Measurements from ENCODE around the gene PDSS2.
A peak's percentile ranks its signal among the peaks of the same experiment; 100 is the strongest.

Gene PDSS2

DNA sequence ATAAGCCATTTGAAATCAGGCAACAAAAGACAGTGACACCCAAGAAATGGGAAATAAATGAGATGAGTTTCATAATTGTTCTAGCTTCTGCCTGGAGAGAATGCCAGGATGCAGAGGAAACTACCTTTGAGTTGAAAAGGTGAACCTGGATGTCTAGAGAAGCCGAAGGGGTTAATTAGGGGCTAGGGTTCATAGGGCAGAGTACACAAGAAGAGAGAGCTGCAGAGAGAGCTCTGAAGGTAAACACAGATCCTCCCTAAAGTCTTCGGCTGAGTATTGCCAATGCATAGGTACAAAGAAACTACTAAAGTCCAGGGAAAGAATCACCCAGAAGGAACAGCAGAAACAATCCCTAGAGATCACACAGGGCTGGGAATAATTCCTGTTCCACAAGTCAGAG lies 224.4 kb downstream of the PDSS2 start:
- ATAC-seq (no peak), DNase-seq (ENCODE audit: low spot score in 2 of 2) (no peak)
- H3K4me1 Mint-ChIP-seq: no peaks in the 10 kb centered on the region
- no peak overlapping the region for H3K4me3 Mint-ChIP-seq
- H3K27ac Mint-ChIP-seq: no peak overlapping the region
- peaks cover 7% of the 10 kb centered on the region for H3K9me3 Mint-ChIP-seq
- H3K36me3 Mint-ChIP-seq: peaks cover 6% of the 10 kb centered on the region

GRCh38 chr6:107231243-107231642 lies 228.1 kb downstream of the PDSS2 start:
- H3K4me3 Mint-ChIP-seq: no peak overlapping the region
- H3K4me1 Mint-ChIP-seq: no peaks in the 10 kb centered on the region
- peaks cover 7% of the 10 kb centered on the region for H3K9me3 Mint-ChIP-seq
- H3K27ac Mint-ChIP-seq: no peak overlapping the region
- ATAC-seq (no peak), DNase-seq (ENCODE audit: low spot score in 2 of 2) (no peak)
- H3K36me3 Mint-ChIP-seq: no peaks in the 10 kb centered on the region

GRCh38 chr6:107230448-107230847 lies 228.9 kb downstream of the PDSS2 start:
- Mint-ChIP-seq H3K4me1 (no peaks in the 10 kb centered on the region), H3K36me3 (no peaks in the 10 kb centered on the region), H3K4me3 (no peak overlapping the region), H3K9me3 (peaks cover under 1% of the 10 kb centered on the region), H3K27ac (peak overlapping the region; percentile 7)
- no peak for DNase-seq (ENCODE audit: low spot score in 2 of 2)
- ATAC-seq: no peak

- no peaks in the 10 kb centered on the region for H3K4me1 Mint-ChIP-seq
- H3K36me3 Mint-ChIP-seq: no peaks in the 10 kb centered on the region
- DNase-seq (ENCODE audit: low spot score in 2 of 2) (no peak), ATAC-seq (no peak)
- no peak overlapping the region for H3K4me3 Mint-ChIP-seq
- H3K27ac Mint-ChIP-seq: peak overlapping the region; percentile 7
- H3K9me3 Mint-ChIP-seq: no peaks in the 10 kb centered on the region
Observed at GRCh38 chr6:107230024-107230423, 229.3 kb downstream of the PDSS2 start.

DNA sequence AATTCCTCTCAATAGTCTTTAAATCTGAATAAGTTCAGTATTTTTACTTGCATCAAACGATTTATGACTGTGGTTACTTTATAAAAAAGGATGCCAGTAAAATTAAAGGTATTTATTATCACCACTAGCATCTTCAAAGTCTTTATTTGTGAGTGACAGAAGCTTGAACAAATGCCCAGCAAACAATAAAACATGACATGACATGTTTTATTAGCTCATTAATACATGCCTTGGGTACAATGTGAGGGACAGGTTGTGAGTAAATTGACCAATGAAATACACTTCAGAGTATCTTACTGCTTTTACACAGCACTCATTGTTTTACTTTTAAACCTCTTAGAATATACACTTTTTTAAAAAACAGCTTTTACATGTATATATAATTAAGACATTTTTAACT lies 230.6 kb downstream of the PDSS2 start:
- DNase-seq (ENCODE audit: low spot score in 2 of 2) (no peak), ATAC-seq (no peak)
- Mint-ChIP-seq H3K4me3 (no peak overlapping the region), H3K36me3 (no peaks in the 10 kb centered on the region), H3K9me3 (no peaks in the 10 kb centered on the region), H3K27ac (no peak overlapping the region), H3K4me1 (no peaks in the 10 kb centered on the region)

- ATAC-seq (no peak), DNase-seq (ENCODE audit: low spot score in 2 of 2) (no peak)
- Mint-ChIP-seq H3K4me1 (no peaks in the 10 kb centered on the region), H3K36me3 (no peaks in the 10 kb centered on the region), H3K4me3 (no peak overlapping the region), H3K27ac (no peak overlapping the region), H3K9me3 (no peaks in the 10 kb centered on the region)
Observed at GRCh38 chr6:107221519-107221918, 237.8 kb downstream of the PDSS2 start.

DNA sequence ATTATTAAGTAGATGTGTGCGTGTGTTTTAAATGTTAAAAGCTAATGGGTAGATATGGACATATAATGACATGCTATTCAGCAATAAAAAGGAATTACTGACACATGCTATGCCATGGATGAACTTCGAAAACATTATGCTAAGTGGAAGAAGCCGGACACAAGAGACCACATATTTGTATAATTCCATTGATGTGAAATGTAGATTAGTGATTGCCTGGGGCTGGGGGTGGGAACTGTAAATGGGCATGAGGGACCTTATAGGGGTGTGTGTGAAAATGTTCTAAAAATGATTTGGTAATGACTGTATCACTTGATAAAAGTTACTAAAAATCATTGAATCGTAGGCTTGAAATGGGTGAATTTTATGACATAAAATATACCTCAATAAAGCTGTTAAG lies 239.5 kb downstream of the PDSS2 start:
- Mint-ChIP-seq H3K4me3 (no peak overlapping the region), H3K36me3 (no peaks in the 10 kb centered on the region), H3K9me3 (no peaks in the 10 kb centered on the region), H3K4me1 (no peaks in the 10 kb centered on the region), H3K27ac (no peak overlapping the region)
- ATAC-seq (no peak), DNase-seq (ENCODE audit: low spot score in 2 of 2) (no peak)

GRCh38 chr6:107218142-107218541 lies 241.2 kb downstream of the PDSS2 start:
- no peak overlapping the region for H3K27ac Mint-ChIP-seq
- no peaks in the 10 kb centered on the region for H3K36me3 Mint-ChIP-seq
- H3K4me3 Mint-ChIP-seq: no peak overlapping the region
- no peaks in the 10 kb centered on the region for H3K9me3 Mint-ChIP-seq
- ATAC-seq (no peak), DNase-seq (ENCODE audit: low spot score in 2 of 2) (no peak)
- no peaks in the 10 kb centered on the region for H3K4me1 Mint-ChIP-seq

DNA sequence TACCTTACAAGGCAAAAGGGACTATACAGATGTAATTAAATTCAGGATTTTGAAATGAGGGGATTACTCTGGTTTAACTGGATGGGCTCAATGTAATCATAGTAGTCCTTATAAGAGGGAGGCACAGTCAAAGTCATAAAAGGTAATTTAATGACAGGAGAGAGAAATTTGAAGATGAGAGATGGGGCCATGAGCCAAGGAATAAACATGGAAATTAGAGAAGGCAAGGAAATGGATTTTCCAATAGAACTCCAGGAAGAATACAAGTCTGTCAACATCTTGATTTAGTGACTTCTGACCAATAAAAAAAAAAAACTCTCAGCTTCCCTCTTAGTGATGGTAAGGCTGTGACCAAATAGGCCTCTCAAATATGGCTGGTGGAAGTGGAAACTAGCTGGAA lies 242.1 kb downstream of the PDSS2 start:
- H3K9me3 Mint-ChIP-seq: no peaks in the 10 kb centered on the region
- no peaks in the 10 kb centered on the region for H3K4me1 Mint-ChIP-seq
- no peak overlapping the region for H3K4me3 Mint-ChIP-seq
- ATAC-seq: no peak
- DNase-seq (ENCODE audit: low spot score in 2 of 2): no peak
- H3K27ac Mint-ChIP-seq: no peak overlapping the region
- no peaks in the 10 kb centered on the region for H3K36me3 Mint-ChIP-seq

- DNase-seq (ENCODE audit: low spot score in 2 of 2): no peak
- no peak for ATAC-seq
- H3K27ac Mint-ChIP-seq: no peak overlapping the region
- no peak overlapping the region for H3K4me3 Mint-ChIP-seq
- H3K4me1 Mint-ChIP-seq: no peaks in the 10 kb centered on the region
- H3K9me3 Mint-ChIP-seq: no peaks in the 10 kb centered on the region
- H3K36me3 Mint-ChIP-seq: no peaks in the 10 kb centered on the region
Observed at GRCh38 chr6:107216197-107216933, 243.0 kb downstream of the PDSS2 start.

- ATAC-seq (no peak), DNase-seq (ENCODE audit: low spot score in 2 of 2) (no peak)
- Mint-ChIP-seq H3K4me3 (no peak overlapping the region), H3K4me1 (no peaks in the 10 kb centered on the region), H3K27ac (no peak overlapping the region), H3K9me3 (no peaks in the 10 kb centered on the region), H3K36me3 (no peaks in the 10 kb centered on the region)
Observed at GRCh38 chr6:107215334-107215733, 244.0 kb downstream of the PDSS2 start.

DNA sequence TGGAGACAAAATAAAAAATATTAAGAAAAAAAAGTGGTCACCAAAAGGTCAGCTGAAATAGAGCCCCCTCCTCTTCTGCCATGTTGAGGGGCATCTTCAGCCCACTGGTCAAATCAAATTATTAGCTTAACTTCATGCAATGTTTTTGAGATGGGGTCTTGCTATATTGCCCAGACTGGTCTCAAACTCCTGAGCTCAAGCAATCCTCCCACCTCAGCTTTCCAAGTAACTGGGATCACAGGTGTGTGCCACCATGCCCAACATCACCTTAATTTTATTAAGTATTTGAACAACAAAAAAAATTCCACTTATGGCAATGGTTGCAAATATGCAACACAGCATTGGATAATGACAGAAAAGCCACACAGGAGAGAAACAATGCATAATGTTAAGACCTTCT lies 244.7 kb downstream of the PDSS2 start:
- no peak for DNase-seq (ENCODE audit: low spot score in 2 of 2)
- no peak for ATAC-seq
- no peaks in the 10 kb centered on the region for H3K36me3 Mint-ChIP-seq
- no peaks in the 10 kb centered on the region for H3K4me1 Mint-ChIP-seq
- no peak overlapping the region for H3K27ac Mint-ChIP-seq
- no peak overlapping the region for H3K4me3 Mint-ChIP-seq
- H3K9me3 Mint-ChIP-seq: no peaks in the 10 kb centered on the region

GRCh38 chr6:107209406-107210305 lies 249.7 kb downstream of the PDSS2 start:
- Mint-ChIP-seq H3K4me1 (no peaks in the 10 kb centered on the region), H3K4me3 (no peak overlapping the region), H3K9me3 (peaks cover under 1% of the 10 kb centered on the region), H3K36me3 (no peaks in the 10 kb centered on the region), H3K27ac (no peak overlapping the region)
- ATAC-seq: no peak
- DNase-seq (ENCODE audit: low spot score in 2 of 2): no peak

- DNase-seq (ENCODE audit: low spot score in 2 of 2) (no peak), ATAC-seq (no peak)
- H3K4me3 Mint-ChIP-seq: no peak overlapping the region
- H3K9me3 Mint-ChIP-seq: peaks cover 5% of the 10 kb centered on the region
- H3K36me3 Mint-ChIP-seq: no peaks in the 10 kb centered on the region
- no peaks in the 10 kb centered on the region for H3K4me1 Mint-ChIP-seq
- H3K27ac Mint-ChIP-seq: no peak overlapping the region
Observed at GRCh38 chr6:107207251-107207873, 252.0 kb downstream of the PDSS2 start.

- DNase-seq (ENCODE audit: low spot score in 2 of 2): no peak
- Mint-ChIP-seq H3K36me3 (no peaks in the 10 kb centered on the region), H3K4me1 (no peaks in the 10 kb centered on the region), H3K9me3 (peaks cover 5% of the 10 kb centered on the region), H3K27ac (no peak overlapping the region), H3K4me3 (no peak overlapping the region)
- no peak for ATAC-seq
Observed at GRCh38 chr6:107205058-107205998, 254.0 kb downstream of the PDSS2 start.
